LNCaP clone FGC (cell line): Measurements from ENCODE around the gene ADGRD1.

ENCODE experiments used
- DNase-seq: peaks from one replicate; pipeline ENCODE4 v3.0.0-alpha.2; 2011; ENCODE audit warnings: low read depth
- H3K4me3 ChIP-seq: 2 replicates; pipeline ENCODE4 v1.5.1; 2011; ENCODE audit warnings: mild to moderate bottlenecking, low read depth, low read length, control low read depth
- TF ChIP-seq, protein P1 (sequence below): IDR thresholded peaks from 2 replicates; pipeline ENCODE4 v1.5.1; 2012; ENCODE audit warnings: mild to moderate bottlenecking; ENCODE audit not compliant: control insufficient read depth, insufficient read depth; ENCODE audit errors: extremely low read depth

Gene ADGRD1

DNA sequence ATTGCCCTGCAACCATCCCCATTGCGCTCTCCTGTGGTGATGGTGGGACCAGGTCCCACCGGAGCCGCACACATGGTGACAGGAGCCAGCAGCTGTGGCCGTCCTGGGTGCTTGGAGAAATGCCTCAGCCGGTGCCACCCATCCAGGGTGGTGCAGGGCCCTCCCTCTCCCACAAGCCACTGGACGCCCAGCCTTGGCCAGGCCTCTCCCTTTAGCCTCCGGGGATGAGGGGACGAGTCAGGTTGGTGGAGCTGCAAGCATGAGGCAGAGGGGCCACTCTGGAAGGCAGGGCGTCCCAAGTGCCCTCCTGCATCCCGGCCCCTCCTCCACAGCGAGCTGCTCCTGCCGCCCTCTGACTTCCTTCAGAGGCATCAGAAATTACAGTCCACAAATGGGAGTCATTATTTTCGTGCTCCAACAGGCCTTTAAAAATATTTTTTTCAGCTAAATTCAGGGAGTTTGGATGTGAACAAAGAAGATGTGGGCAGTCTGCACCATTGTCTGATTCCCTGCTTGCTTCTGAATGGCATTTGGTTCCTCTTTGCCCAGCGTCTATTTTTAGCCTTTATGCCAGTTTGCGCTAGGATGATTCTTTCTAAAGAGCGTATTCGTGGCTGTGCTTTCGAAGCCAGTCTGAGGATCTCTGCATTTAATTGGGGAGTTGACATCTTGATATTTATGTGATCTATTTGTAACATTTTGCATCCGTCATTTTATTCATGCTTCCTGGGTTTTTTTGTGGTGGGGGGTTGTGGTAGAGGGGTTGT lies 189.4 kb downstream of the ADGRD1 start:
- TF ChIP-seq, protein P1, sequence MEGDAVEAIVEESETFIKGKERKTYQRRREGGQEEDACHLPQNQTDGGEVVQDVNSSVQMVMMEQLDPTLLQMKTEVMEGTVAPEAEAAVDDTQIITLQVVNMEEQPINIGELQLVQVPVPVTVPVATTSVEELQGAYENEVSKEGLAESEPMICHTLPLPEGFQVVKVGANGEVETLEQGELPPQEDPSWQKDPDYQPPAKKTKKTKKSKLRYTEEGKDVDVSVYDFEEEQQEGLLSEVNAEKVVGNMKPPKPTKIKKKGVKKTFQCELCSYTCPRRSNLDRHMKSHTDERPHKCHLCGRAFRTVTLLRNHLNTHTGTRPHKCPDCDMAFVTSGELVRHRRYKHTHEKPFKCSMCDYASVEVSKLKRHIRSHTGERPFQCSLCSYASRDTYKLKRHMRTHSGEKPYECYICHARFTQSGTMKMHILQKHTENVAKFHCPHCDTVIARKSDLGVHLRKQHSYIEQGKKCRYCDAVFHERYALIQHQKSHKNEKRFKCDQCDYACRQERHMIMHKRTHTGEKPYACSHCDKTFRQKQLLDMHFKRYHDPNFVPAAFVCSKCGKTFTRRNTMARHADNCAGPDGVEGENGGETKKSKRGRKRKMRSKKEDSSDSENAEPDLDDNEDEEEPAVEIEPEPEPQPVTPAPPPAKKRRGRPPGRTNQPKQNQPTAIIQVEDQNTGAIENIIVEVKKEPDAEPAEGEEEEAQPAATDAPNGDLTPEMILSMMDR = no peak
- no peak for DNase-seq
- H3K4me3 ChIP-seq = no peak overlapping the region

DNA sequence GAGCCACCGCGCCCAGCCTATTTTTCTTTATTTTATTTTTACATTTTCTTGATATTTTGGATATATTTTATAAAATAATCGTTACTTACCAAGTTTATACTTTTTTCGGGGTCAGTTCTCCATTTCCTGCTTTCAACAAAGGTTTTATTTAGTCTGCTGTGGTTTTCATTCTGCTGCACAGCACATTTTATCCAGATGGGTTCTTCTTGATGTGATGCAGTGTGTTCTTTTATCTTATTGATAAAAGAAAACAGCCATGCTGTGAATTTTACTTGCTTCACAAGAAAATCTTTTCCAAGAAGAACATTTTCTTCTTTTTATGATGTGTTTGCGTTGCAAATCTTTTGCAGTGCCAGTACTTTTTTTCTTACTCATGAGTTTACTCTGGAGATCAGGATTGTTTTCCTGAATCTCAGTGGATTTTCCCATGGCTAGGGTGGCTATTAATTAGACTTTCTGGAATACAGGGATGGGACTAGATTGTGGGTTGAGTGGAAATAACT lies 192.5 kb downstream of the ADGRD1 start:
- TF ChIP-seq, protein P1 = no peak
- no peak overlapping the region for H3K4me3 ChIP-seq
- DNase-seq = no peak

DNA sequence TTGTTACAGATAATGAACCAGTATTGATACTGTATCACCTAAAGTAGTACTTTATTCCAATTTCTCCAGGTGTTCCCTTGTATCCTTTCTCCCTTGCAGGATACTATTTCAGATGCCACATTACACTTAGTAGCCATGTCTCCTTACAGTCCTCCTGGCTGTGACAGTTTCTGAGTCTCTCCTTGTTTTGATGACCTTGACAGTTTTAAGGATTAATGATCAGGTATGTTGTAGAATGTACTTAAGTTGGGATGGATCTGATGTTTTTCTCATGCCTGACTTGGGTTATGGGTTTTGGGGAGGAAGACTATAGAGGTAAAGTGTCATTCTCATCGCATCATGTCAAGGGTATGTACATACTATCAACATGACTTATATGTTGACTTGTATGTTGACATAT lies 193.6 kb downstream of the ADGRD1 start:
- no peak for DNase-seq
- H3K4me3 ChIP-seq = no peak overlapping the region
- TF ChIP-seq, protein P1 = no peak

DNA sequence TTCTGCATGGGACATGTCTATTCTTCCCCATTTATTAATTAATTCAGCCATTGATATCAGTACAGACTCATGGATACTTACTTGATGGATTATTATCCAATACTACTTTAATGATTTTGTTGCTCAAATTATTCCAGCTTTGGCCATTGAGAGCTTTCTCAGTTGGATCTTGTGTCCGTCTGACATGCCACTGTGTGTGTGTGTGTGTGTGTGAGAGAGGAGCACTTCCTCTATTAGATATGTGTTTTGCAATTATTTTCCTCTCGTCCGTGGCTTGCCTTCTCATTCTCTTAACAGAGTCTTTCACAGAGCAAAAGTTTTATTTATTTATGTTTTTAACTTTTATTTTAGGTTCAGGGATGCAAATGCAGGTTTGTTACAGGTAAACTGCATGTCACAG lies 194.2 kb downstream of the ADGRD1 start:
- no peak for DNase-seq
- TF ChIP-seq, protein P1 = no peak
- no peak overlapping the region for H3K4me3 ChIP-seq

DNA sequence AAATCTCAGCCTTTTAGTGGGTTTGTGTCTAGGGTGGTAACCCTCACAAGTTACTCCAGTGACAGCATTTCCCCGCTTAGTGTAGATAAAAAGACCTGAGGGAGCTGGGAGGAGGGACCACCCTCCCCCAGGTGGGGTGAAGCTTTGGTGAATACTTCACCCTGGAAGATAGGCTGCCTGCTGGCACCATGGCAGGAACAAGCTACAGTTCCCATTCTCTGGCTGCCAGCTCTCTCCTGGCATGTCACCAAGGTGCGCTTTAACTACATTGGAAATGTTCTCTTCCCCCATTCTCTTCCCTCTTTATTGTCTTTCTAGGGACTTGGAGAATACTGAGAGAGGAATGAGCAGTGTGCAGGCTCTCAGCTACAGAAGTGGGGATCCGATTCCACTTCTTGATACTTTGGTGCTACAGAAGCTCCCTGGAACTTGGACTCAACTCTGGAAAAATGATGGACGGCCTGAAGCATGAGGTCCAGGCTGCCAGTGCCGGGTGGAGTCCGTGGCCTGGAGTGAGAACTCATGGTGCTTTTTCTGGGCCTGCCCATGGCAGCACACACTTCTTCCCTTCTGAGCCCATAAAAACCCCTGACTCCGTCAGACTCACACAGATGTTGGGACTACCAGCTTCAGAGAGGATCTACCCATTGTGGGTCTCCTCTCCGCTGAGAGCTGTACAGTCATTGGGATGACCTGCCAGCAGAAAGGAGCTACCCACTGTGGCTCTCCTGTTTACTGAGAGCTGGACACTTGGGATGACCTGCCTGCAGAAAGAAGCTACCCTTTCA lies 198.0 kb downstream of the ADGRD1 start:
- no peak for DNase-seq

DNA sequence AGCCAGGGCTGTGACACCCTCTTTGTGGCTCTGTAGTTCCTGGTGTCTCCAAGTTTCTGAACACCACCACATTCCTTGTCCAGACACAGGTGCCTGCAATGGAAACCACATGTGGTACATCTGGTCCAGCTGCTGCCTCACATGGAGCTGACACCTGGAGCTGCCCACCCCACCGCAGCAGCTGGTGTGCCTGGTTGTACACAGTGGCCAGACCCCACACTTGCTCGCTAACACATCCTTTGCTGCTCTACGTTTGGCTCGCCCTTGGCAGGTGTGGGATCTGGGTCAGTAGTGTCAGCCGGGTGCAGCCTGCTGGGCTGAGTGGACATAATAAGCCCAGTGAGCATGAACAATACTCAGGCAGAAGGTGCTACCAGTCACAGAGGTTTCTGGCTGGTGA lies 198.9 kb downstream of the ADGRD1 start:
- TF ChIP-seq, protein P1 = no peak
- DNase-seq = no peak
- H3K4me3 ChIP-seq = no peak overlapping the region

More for the DNA sequence above, 198.0 kb downstream of the ADGRD1 start:
- TF ChIP-seq, protein P1 = no peak
- H3K4me3 ChIP-seq = no peak overlapping the region
